A673 (cell line): ENCODE data around the gene VPS4B.

ENCODE experiments used
- CTCF ChIP-seq: fragments of 300-800, 200-600 bp; sonication (generic); conservative IDR thresholded peaks from 2 replicates; pipeline ENCODE4 v1.5.1; 2017; ENCODE audit warnings: low read depth, mild to moderate bottlenecking, antibody characterized with exemption, low read length, moderate library complexity, mixed read lengths
- EZH2 ChIP-seq: fragments of 200-600 bp; sonication (generic); IDR thresholded peaks from 2 replicates; pipeline ENCODE4 v1.6.1; 2017; ENCODE audit warnings: borderline replicate concordance, low read depth, mild to moderate bottlenecking, mixed read lengths, antibody characterized with exemption, low read length; ENCODE audit not compliant: poor library complexity, severe bottlenecking

- no peak for TF ChIP-seq EZH2
- no peak for TF ChIP-seq CTCF
These were observed 21.6 kb upstream of the VPS4B start for GRCh38 chr18:63443829-63444228.
